ENCODE results near the gene SPIRE2. TPM values are rescaled to one million over a fixed set of nuclear protein-coding genes. Genes with fewer than 3 reads are reported as not detected.
A peak's percentile ranks its signal among the peaks of the same experiment; 100 is the strongest.

SPIRE2 gene
- total RNA-seq, 3 donors from 2014 or later: 0.21 to 0.49 (median 0.23) TPM

- DNase-seq (no peak), ATAC-seq (no peak)
- peaks cover 26% of the 10 kb centered on the region for H3K36me3 Mint-ChIP-seq (ENCODE audit: insufficient read depth)
- no peaks in the 10 kb centered on the region for H3K27me3 Mint-ChIP-seq (ENCODE audit: low read depth)
- no peaks in the 10 kb centered on the region for H3K9me3 Mint-ChIP-seq
- H3K4me1 Mint-ChIP-seq (ENCODE audit: low read depth): no peaks in the 10 kb centered on the region
- H3K4me3 Mint-ChIP-seq: no peak overlapping the region
These were observed 72.6 kb downstream of the SPIRE2 start for GRCh38 chr16:89900885-89901284.

GRCh38 chr16:89902980-89903379 lies 74.7 kb downstream of the SPIRE2 start:
- Mint-ChIP-seq H3K4me3 (no peak overlapping the region), H3K4me1 (ENCODE audit: low read depth) (no peaks in the 10 kb centered on the region), H3K36me3 (ENCODE audit: insufficient read depth) (peaks cover 21% of the 10 kb centered on the region), H3K9me3 (no peaks in the 10 kb centered on the region), H3K27me3 (ENCODE audit: low read depth) (no peaks in the 10 kb centered on the region)
- ATAC-seq: no peak
- no peak for DNase-seq

GRCh38 chr16:89903908-89904515 lies 75.7 kb downstream of the SPIRE2 start:
- Mint-ChIP-seq H3K4me1 (ENCODE audit: low read depth) (no peaks in the 10 kb centered on the region), H3K27me3 (ENCODE audit: low read depth) (no peaks in the 10 kb centered on the region), H3K36me3 (ENCODE audit: insufficient read depth) (peaks cover 17% of the 10 kb centered on the region), H3K4me3 (no peak overlapping the region), H3K9me3 (no peaks in the 10 kb centered on the region)
- no peak for DNase-seq
- no peak for ATAC-seq

- H3K4me1 Mint-ChIP-seq (ENCODE audit: low read depth): no peaks in the 10 kb centered on the region
- no peaks in the 10 kb centered on the region for H3K9me3 Mint-ChIP-seq
- no peaks in the 10 kb centered on the region for H3K27me3 Mint-ChIP-seq (ENCODE audit: low read depth)
- H3K4me3 Mint-ChIP-seq: no peak overlapping the region
- peaks cover 12% of the 10 kb centered on the region for H3K36me3 Mint-ChIP-seq (ENCODE audit: insufficient read depth)
- ATAC-seq (peak in 1 of 2 donors; percentile 12), DNase-seq (no peak)
These were observed 76.6 kb downstream of the SPIRE2 start for GRCh38 chr16:89904606-89905510.

- H3K27me3 Mint-ChIP-seq (ENCODE audit: low read depth): no peaks in the 10 kb centered on the region
- DNase-seq (no peak), ATAC-seq (no peak)
- peaks cover 3% of the 10 kb centered on the region for H3K4me1 Mint-ChIP-seq (ENCODE audit: low read depth)
- no peak overlapping the region for H3K4me3 Mint-ChIP-seq
- peaks cover 7% of the 10 kb centered on the region for H3K36me3 Mint-ChIP-seq (ENCODE audit: insufficient read depth)
- no peaks in the 10 kb centered on the region for H3K9me3 Mint-ChIP-seq
These were observed 77.3 kb downstream of the SPIRE2 start for GRCh38 chr16:89905511-89906139.

DNA sequence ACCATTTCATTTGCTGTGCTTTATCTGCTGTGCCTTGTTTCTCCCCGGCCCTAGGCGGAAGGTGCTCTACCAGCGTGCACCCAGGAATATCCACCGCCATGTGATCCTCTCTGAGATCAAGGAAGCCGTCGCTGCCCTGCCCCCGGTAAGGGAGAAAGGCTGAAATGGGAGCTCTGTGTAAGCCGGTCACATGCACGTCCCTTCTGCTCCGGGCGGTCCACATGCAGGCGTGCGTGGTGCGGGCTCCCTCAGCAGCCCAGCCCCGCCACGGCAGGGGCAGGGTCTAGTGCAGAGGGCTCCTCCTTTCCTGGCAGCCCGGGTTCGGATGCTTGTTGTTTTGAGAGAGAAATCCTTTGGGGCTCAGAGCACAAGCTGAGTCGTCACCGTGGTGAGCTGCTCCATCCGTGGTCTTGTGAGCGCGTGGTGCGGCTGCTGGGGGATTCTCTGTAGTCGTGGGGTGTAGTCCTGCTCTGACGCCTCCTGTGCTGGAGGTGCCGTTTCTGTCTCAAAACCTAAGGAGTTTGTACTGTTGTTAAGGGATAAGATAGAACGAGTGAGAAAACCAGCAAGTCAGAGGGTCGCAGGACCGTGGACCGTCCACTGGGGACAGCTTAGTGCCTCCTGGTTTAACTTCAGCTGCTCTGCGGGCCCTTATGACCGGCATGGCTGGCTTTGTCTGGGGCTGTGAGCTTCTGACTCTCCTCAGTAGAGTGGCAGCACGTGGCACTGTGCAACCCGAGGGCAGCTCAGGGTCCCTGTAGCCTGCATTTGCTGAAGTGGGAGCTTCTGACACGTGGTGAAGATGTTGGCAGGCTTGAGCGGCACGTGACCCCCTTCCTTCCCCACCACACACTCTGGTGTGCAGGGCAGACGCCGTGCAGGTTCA lies 78.1 kb downstream of the SPIRE2 start:
- Mint-ChIP-seq H3K4me1 (ENCODE audit: low read depth) (peaks cover 3% of the 10 kb centered on the region), H3K9me3 (no peaks in the 10 kb centered on the region), H3K36me3 (ENCODE audit: insufficient read depth) (peaks cover 10% of the 10 kb centered on the region), H3K27me3 (ENCODE audit: low read depth) (no peaks in the 10 kb centered on the region), H3K4me3 (no peak overlapping the region)
- ATAC-seq (no peak), DNase-seq (no peak)

GRCh38 chr16:89907055-89907814 lies 79.0 kb downstream of the SPIRE2 start:
- Mint-ChIP-seq H3K4me1 (ENCODE audit: low read depth) (peaks cover 3% of the 10 kb centered on the region), H3K4me3 (no peak overlapping the region), H3K27me3 (ENCODE audit: low read depth) (no peaks in the 10 kb centered on the region), H3K9me3 (no peaks in the 10 kb centered on the region), H3K36me3 (ENCODE audit: insufficient read depth) (peaks cover 11% of the 10 kb centered on the region)
- DNase-seq: no peak
- ATAC-seq: no peak

DNA sequence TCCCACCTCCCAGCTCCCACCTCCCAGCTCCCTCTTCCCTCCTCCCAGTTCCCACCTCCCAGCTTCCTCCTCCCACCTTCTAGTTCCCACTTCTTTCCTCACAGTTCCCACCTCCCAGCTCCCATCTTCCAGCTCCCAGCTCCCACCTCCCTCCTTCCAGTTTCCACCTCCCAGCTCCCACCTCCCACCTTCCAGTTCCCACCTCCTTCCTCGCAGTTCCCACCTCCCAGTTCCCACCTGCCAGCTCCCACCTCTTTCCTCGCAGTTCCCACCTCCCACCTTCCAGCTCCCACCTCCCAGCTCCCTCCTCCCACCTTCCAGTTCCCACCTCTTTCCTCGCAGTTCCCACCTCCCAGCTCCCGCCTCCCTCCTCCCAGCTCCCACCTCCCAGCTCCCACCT lies 80.0 kb downstream of the SPIRE2 start:
- Mint-ChIP-seq H3K36me3 (ENCODE audit: insufficient read depth) (peaks cover 14% of the 10 kb centered on the region), H3K27me3 (ENCODE audit: low read depth) (no peaks in the 10 kb centered on the region), H3K9me3 (no peaks in the 10 kb centered on the region), H3K4me3 (no peak overlapping the region), H3K4me1 (ENCODE audit: low read depth) (peaks cover 3% of the 10 kb centered on the region)
- no peak for ATAC-seq
- no peak for DNase-seq

DNA sequence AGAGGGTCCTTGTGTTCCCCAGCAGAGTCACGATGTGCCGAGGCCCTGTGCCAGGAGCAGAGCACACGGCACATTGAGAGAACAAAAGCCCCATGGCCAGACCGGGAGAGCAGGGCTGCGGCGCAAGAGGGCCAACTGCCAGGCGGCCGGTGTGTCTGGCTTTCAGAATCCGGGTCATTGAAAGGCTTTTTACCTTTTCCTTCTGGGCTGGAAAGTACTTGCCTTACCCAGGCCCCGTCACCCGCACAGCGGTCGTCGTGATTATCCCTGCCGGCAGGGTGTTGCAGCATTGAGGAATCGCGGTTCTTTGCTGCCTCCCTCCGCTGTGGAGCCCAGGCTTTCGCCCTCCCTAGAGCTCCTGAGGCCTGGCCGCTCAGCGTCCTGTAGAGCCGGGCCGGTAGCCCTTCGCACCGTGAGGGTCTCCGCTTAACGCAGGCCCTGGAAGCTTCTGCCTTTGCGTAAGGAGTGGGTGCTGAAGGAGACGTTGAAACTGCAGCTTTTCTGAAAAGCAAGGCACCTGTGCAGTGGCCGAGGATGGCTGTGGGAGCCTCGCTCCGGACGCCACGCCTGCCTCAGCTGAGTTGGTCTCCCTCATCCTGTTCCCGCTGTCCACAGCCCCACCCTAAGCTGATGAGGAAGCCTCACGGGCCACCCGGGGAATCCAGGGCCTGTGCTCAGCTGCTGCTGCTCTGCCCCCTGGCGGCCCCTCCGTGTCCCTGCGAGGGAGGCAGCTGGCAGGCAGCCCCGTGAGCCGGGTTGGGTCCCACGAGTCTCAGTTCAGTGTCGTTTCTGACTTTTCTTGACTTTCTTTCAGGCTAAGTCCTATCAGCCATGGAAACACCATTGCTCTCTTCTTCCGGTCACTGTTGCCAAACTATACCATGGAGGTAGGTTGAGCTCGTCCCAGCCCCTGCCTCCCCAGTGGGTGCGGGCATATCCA lies 81.8 kb downstream of the SPIRE2 start:
- H3K36me3 Mint-ChIP-seq (ENCODE audit: insufficient read depth): peaks cover 16% of the 10 kb centered on the region
- no peak overlapping the region for H3K4me3 Mint-ChIP-seq
- ATAC-seq: peak; percentile 86 to 89
- no peaks in the 10 kb centered on the region for H3K9me3 Mint-ChIP-seq
- peak; percentile 62 for DNase-seq
- peaks cover 3% of the 10 kb centered on the region for H3K4me1 Mint-ChIP-seq (ENCODE audit: low read depth)
- H3K27me3 Mint-ChIP-seq (ENCODE audit: low read depth): no peaks in the 10 kb centered on the region

GRCh38 chr16:89910717-89911354 lies 82.6 kb downstream of the SPIRE2 start:
- Mint-ChIP-seq H3K4me3 (no peak overlapping the region), H3K9me3 (no peaks in the 10 kb centered on the region), H3K4me1 (ENCODE audit: low read depth) (peaks cover 3% of the 10 kb centered on the region), H3K36me3 (ENCODE audit: insufficient read depth) (peaks cover 13% of the 10 kb centered on the region), H3K27me3 (ENCODE audit: low read depth) (no peaks in the 10 kb centered on the region)
- no peak for ATAC-seq
- DNase-seq: no peak

GRCh38 chr16:89911375-89911774 lies 83.1 kb downstream of the SPIRE2 start:
- H3K4me1 Mint-ChIP-seq (ENCODE audit: low read depth): peaks cover 3% of the 10 kb centered on the region
- no peak overlapping the region for H3K4me3 Mint-ChIP-seq

DNA sequence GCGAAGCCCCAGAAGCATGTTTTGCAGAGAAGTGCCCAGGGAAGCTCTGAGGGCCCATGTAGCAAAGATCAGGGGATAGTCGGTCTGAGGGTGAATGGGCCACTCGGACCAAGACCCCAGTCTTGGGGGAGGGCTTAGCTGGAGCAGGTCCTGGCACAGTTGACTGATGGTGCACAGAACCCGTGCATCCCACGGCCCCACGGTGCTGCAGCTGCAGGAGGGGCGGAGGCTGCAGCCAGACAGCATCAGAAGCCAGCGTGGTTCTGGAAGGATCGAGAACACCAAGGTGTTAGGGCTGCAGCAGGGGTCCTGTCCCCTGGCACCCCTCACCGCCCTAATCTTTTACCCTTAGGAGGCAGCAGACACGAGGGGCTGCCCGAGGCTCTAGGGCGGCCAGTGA lies 83.9 kb downstream of the SPIRE2 start:
- Mint-ChIP-seq H3K9me3 (no peaks in the 10 kb centered on the region), H3K36me3 (ENCODE audit: insufficient read depth) (peaks cover 9% of the 10 kb centered on the region), H3K4me1 (ENCODE audit: low read depth) (peaks cover 3% of the 10 kb centered on the region), H3K27me3 (ENCODE audit: low read depth) (no peaks in the 10 kb centered on the region), H3K4me3 (no peak overlapping the region)
- no peak for DNase-seq
- no peak for ATAC-seq

More at GRCh38 chr16:89911375-89911774, 83.1 kb downstream of the SPIRE2 start:
- ATAC-seq (no peak), DNase-seq (no peak)
- H3K9me3 Mint-ChIP-seq: no peaks in the 10 kb centered on the region
- peaks cover 9% of the 10 kb centered on the region for H3K36me3 Mint-ChIP-seq (ENCODE audit: insufficient read depth)
- no peaks in the 10 kb centered on the region for H3K27me3 Mint-ChIP-seq (ENCODE audit: low read depth)

All from activated T-cell treated with anti-CD3 and anti-CD28 coated beads, Interleukin-2, amount 50 U/mL, for 4 hours (primary cell).